ENCODE data around the gene PSEN2. TPM values are rescaled to one million over a fixed set of nuclear protein-coding genes. Genes with fewer than 3 reads are reported as not detected.
A peak's percentile ranks its signal among the peaks of the same experiment; 100 is the strongest.

PSEN2 gene
- total RNA-seq, 2 experiments from 2014 or later = 0.81 to 1.2 TPM

- Histone ChIP-seq H3K4me1 (ENCODE audit: insufficient read depth, low read length) (peaks cover 15% of the 10 kb centered on the region), H3K36me3 (ENCODE audit: insufficient read depth, low read length) (no peaks in the 10 kb centered on the region), H3K9me3 (ENCODE audit: control insufficient read depth in 1 of 2, insufficient read depth in 1 of 2, low read length in 2 of 2) (no peaks in the 10 kb centered on the region), H3K4me3 (ENCODE audit: low read length) (no peak overlapping the region), H3K27me3 (ENCODE audit: control insufficient read depth in 1 of 2, insufficient read depth in 2 of 2, low read length in 2 of 2) (no peaks in the 10 kb centered on the region), H3K27ac (ENCODE audit: low read depth in 1 of 2, low read length in 2 of 2) (no peak overlapping the region)
- ATAC-seq (ENCODE audit: poor library complexity) (no peak), DNase-seq (no peak)
- Mint-ChIP-seq H3K36me3 (ENCODE audit: low read depth) (no peaks in the 10 kb centered on the region), H3K27ac (no peak overlapping the region), H3K27me3 (peaks cover under 1% of the 10 kb centered on the region), H3K4me3 (peak overlapping the region; percentile 17), H3K9me3 (no peaks in the 10 kb centered on the region), H3K4me1 (ENCODE audit: low read depth) (peaks cover 10% of the 10 kb centered on the region)
- no peak for TF ChIP-seq CTCF (IDR thresholded peaks at IDR 0.05)
- intact Hi-C loops (cut with DNase I, micrococcal nuclease) = no loop called here
- ChIA-PET POLR2A (no interaction called here), CTCF (no interaction called here)
Measured at GRCh38 chr1:226877669-226878068, 7.3 kb downstream of the PSEN2 start.

- H3K4me1 ChIP-seq (ENCODE audit: insufficient read depth, low read length) = peaks cover 43% of the 10 kb centered on the region
- ChIA-PET POLR2A (no interaction called here), CTCF (no interaction called here)
- H3K27ac ChIP-seq (ENCODE audit: low read depth in 1 of 2, low read length in 2 of 2) = no peak overlapping the region
- intact Hi-C loops (cut with DNase I, micrococcal nuclease) = no loop called here
- H3K27me3 Mint-ChIP-seq = no peaks in the 10 kb centered on the region
- peaks cover 36% of the 10 kb centered on the region for H3K4me1 Mint-ChIP-seq (ENCODE audit: low read depth)
- no peaks in the 10 kb centered on the region for H3K9me3 ChIP-seq (ENCODE audit: control insufficient read depth in 1 of 2, insufficient read depth in 1 of 2, low read length in 2 of 2)
- ATAC-seq (ENCODE audit: poor library complexity) (no peak), DNase-seq (no peak)
- H3K36me3 Mint-ChIP-seq (ENCODE audit: low read depth) = no peaks in the 10 kb centered on the region
- H3K4me3 ChIP-seq (ENCODE audit: low read length) = no peak overlapping the region
- no peaks in the 10 kb centered on the region for H3K9me3 Mint-ChIP-seq
- peak overlapping the region; percentile 6 for H3K27ac Mint-ChIP-seq
- H3K4me3 Mint-ChIP-seq = no peak overlapping the region
- H3K36me3 ChIP-seq (ENCODE audit: insufficient read depth, low read length) = no peaks in the 10 kb centered on the region
- no peaks in the 10 kb centered on the region for H3K27me3 ChIP-seq (ENCODE audit: control insufficient read depth in 1 of 2, insufficient read depth in 2 of 2, low read length in 2 of 2)
- no peak for TF ChIP-seq CTCF (IDR thresholded peaks at IDR 0.05)
Measured at GRCh38 chr1:226880372-226881287, 10.2 kb downstream of the PSEN2 start.

- POLR2A ChIA-PET = interaction anchor here (0.6 to 3.8 kb wide), 3 partner anchors 10 to 424 kb away, joined by 3 to 53 read pairs (median 6); partner anchors contain the start of gene COQ8A
- Mint-ChIP-seq H3K36me3 (ENCODE audit: low read depth) (no peaks in the 10 kb centered on the region), H3K27ac (peak overlapping the region; percentile 82), H3K4me1 (ENCODE audit: low read depth) (peaks cover 43% of the 10 kb centered on the region), H3K4me3 (peak overlapping the region; percentile 67), H3K9me3 (no peaks in the 10 kb centered on the region), H3K27me3 (no peaks in the 10 kb centered on the region)
- CTCF ChIA-PET = no interaction called here
- TF ChIP-seq CTCF (IDR thresholded peaks at IDR 0.05) = no peak
- Histone ChIP-seq H3K36me3 (ENCODE audit: insufficient read depth, low read length) (no peaks in the 10 kb centered on the region), H3K4me1 (ENCODE audit: insufficient read depth, low read length) (peaks cover 50% of the 10 kb centered on the region), H3K27me3 (ENCODE audit: control insufficient read depth in 1 of 2, insufficient read depth in 2 of 2, low read length in 2 of 2) (no peaks in the 10 kb centered on the region), H3K4me3 (ENCODE audit: low read length) (no peak overlapping the region), H3K9me3 (ENCODE audit: control insufficient read depth in 1 of 2, insufficient read depth in 1 of 2, low read length in 2 of 2) (no peaks in the 10 kb centered on the region), H3K27ac (ENCODE audit: low read depth in 1 of 2, low read length in 2 of 2) (peak overlapping the region; percentile 49 to 81)
- no peak for DNase-seq
- no peak for ATAC-seq (ENCODE audit: poor library complexity)
- intact Hi-C loops (cut with DNase I, micrococcal nuclease) = loop anchor here in 1 of 2 experiments (2.0 kb wide), 1 partner anchor 57 kb away; no protein-coding TSS in a partner anchor
Measured at GRCh38 chr1:226881515-226882185, 11.2 kb downstream of the PSEN2 start.
